GM19372 (cell line): ENCODE data around the gene PXDC1.

Experiments used
- ATAC-seq: cut with Tn5 transposase; IDR thresholded peaks from one replicate; pipeline ENCODE4 v1.9.1; 2021; ENCODE audit warnings: mild to moderate bottlenecking, low read depth, moderate library complexity; ENCODE audit not compliant: unreplicated experiment

The PXDC1 gene

DNA sequence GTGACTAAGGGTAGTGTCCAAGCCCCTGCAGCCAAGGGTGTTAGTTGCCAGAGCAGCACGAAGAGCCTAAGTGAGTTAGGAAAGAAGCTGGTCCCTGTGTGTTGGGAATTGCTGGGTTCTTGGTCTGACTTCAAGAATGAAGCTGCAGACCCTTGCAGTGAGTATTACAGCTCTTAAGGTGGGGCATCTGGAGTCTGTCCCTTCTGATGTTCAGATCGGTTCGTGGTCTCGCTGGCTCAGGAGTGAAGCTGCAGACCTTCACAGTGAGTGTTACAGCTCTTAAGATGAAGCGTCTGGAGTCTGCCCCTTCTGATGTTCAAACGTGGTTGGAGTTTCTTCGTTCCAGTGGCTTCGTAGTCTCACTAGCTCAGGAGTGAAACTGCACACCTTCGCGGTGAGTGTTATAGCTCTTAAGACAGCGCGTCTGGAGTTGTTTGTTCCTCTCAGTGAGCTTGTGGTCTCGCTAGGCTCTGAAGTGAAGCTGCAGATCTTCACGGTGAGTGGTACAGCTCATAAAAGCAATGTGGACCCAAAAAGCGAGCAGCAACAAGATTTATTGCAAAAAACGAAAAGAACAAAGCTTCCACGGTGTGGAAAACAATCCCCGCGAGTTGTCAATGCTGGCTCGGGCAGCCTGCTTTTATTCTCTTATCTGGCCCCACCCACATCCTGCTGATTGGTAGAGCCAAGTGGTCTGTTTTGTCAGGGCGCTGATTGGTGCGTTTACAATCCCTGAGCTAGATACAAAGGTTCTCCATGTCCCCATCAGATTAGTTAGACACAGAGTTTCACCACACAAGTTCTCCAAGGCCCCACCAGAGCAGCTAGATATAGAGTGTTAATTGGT is 31.8 kb downstream of the PXDC1 start:
- ATAC-seq: no peak

DNA sequence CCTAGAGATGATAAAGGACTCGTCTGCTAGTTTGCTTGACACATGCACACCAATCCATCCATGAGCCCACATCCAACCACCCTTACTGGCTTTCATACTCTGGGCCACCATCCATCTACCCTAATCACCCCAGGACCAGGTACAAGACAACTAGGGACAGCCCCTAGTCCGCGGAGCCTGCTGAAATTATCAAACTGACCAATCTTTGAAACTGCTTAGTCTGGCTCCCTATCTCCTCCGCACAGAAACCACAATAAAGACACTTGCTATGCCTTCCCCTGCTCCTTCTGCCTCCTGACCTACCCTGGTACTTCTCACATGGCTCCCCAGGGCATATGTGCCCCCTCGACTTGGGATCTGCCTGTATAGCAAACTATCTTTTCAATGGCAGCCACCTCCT is 33.1 kb downstream of the PXDC1 start:
- no peak for ATAC-seq

DNA sequence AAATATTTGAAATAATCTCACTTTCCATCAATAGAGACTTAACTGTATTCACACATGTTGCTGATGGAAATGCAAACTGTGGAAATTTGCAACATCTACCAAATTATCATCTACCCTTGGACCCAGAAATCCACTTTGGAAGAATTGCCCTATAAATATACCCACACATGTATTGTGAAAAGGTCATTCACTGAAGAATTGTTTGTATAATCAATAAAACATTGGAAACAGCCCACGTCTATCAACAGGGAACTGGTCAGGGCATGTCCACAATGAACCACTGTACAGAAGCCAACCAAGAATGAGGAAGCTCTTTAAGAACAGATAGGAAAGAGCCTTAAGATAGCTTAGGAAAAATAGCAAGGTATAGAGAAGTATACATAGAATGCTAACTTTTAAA is 36.2 kb downstream of the PXDC1 start:
- no peak for ATAC-seq

DNA sequence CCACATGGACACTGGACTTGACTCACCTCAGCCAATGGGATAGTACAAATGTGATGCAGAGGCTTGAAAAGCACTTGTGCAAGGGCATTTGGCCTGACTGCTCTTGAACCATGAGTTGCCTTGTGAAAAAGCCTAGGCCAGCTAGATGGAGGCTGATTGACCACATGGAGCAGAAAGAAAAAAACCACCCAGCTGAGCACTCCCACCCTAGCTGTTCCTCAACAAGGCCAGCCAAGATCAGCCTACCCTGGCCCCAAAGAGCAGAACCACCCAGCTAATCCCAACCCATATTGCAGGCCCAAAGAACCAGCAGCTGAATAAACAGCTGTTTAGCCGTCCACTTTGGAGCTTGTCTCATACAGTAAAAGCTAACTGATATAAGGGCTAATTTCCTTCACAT is 36.7 kb downstream of the PXDC1 start:
- no peak for ATAC-seq

DNA sequence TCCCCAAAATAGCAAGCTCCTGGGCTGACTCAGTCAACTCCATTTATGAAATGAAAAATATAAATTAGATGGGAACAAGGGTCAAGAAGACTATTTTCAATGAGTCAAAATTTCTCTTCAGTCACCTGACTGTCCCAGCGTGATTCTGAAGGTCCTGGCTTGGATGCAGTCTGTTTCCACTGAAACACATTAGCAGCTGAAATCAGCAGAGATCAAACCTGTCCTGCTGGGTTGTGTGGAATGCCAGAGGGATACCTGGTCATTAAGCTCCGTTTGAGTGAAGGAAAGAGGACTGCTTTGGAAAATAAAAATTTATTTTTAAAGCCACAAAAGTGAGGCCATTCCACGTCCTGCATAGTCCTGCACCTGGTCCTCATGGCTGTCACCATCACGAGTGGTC is 37.4 kb downstream of the PXDC1 start:
- ATAC-seq: no peak

DNA sequence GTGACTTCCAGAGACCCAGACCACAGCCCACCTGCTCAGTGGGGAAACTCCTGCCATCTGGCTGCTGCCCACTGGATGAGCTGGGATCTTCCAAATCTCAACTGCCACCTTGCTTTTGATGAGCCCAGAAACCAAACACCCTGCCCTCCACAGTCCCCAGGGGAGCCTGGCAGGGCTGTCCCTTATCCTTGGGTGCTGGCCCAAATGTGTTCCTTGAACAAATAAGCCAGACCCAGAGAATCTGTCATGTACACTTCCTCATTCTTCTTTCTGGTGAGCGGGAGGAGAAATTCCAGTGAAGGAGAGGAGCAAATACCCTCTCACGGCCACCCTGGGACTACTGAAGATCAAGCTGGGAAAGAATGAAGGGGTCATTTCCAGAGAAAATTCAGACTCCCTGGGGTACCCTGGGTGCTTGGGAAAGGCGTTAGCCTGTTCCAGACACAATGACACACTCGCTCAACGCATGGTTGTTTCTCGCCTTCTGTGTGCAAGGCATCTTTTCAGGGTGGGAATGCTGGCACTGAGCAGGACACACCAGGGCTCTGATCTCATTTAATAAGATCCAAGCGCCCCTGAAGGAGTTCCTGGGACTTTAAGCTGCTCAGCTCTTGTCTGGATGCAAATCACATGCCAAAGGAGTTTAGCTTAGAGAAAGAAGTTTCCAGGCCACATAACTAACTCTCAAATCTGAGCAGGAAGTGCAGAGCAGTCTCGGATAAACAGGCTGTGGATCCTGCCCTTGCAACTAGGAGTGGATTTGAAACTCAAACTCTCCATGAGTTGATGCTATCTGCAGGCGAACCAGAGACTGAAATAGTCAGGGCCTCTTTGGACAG is 38.5 kb downstream of the PXDC1 start:
- no peak for ATAC-seq

DNA sequence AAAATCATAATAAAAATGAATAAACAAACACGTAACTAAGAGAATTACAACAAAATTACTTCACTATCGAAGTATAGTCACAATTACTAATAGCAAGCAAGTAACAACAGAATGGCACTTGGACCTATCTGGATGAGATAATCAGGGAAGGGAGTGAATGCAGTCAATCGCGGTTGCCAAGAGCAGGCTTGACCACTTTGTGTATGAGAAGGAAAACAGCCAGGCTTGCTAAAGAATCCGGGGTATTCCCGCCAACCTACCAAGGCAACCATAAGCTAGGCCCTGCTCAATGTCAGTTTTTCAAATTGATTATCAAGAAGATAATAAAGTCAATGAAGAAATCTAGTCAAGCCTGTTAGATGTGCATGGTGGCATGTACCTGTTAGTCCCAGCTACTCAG is 39.7 kb downstream of the PXDC1 start:
- no peak for ATAC-seq

DNA sequence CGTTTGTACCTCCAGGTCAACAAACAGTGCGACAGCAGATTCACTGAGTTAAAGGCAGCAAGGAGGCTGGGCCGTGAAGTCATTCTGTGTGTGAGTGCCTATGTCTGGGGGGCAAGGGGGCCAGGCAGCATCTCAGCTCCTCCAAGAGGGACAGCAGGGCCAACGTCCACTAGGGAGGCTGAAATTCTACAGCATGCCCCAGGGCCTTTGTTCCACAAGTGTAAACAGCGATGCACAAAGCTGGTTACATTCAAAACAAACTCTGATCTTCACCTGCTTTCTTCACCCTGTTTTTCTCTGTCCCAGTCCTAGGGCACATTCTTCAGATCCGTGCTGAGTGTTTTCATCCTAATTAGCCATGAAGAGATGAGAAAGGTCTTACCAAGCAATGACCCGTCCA is 41.1 kb downstream of the PXDC1 start:
- no peak for ATAC-seq

DNA sequence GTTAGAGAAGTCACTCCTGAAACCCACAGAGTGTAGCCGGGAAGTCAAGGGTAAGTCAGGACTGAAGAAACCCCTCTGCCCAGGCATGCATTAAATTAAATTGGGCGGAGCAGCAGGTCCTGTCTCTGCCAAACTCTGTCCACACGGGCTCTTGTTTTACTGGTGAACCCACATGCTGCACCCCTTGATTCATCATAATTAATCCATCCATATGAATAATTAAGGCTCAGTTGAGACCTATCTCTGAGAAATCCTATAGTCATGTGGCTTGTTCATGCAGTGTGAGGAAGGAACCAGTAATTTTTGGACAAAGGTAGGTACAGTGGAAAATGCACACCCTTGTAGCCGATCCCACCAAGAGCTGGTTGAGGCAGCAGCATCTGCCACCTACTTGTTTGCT is 43.0 kb downstream of the PXDC1 start:
- ATAC-seq: no peak

DNA sequence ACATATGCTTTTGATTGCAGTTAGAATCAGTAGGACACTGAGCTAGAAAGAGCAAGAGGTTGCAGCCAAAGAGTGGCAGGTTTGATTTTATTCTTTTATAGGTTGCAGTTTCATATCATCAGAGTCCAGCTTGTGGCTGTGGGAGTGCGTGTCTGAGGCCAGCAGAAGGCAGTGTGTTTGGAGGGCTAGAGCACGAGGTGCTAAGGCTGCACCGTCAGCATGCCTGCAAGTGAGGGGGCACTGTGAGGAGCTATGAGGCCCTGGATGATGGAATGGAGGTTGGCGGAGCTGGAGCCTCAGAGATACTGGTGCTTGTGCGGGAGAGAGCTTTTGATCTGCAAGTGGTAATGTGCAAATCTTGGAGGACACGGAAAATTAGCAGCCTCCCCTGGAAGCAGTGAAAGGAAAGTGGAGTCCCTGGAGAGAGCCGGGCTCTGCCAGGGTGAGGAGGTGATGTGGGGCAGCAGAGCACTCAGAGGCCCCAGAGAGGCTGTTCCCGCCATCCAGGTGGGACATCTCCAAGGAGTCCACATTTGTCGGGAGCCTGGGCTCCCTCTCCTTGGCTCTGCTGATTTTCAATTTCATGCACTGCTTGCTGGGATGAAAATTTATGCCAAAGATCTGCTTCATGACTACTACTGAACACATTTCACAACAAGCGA is 43.6 kb downstream of the PXDC1 start:
- ATAC-seq: no peak

DNA sequence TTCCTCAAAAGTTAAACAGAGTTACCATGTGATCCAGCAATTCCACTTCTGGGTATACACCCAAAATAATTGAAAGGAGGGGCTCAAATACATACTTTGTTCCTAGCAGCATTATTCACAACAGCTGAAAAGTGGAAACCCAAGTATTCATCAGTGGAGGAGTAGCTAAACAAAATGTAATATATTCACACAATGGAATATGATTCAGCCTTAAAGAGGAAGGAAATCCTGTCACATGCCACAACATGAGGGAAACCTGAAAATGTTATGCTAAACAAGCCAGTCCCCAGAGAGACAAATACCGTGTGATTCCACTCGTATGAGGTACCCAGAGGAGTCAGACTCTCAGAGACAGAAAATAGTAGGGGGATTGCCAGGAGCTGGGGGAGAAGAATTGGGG is 44.5 kb downstream of the PXDC1 start:
- no peak for ATAC-seq

DNA sequence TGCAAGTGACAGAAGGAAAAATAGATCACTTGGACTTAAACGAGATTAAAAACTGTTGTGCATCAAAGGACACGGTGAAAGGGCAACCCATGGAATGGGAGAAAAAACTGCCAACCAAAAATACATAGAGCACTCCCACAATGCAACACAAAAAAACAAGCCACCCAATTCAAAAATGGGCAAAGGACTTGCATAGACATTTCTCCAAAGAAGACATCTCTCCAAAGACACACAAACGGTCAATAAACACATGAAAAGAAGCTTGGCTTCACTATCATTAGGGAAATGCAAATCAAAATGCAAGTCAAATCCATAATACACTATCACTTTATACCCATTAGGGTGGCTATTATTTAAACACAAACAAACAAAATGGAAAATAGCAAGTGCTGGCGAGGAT is 45.0 kb downstream of the PXDC1 start:
- no peak for ATAC-seq

DNA sequence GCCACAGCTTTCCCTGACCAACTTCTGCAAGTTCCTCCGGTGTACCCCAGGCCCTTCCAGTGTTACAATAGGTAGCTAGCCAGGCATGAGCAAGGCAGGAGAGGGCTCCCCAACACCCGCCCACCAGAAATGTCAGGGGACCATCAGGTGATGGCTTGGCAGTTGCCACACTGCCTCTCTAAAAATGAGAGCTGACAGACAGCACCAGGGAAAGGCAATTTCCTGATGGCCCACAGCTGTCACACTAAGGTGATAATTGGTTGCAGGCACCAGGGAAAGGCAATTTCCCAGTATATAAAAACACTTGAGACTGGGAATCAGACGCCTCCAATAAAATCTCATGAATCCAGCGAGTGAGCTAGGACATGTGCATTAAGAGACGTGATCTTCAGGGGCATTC is 49.9 kb downstream of the PXDC1 start:
- no peak for ATAC-seq

DNA sequence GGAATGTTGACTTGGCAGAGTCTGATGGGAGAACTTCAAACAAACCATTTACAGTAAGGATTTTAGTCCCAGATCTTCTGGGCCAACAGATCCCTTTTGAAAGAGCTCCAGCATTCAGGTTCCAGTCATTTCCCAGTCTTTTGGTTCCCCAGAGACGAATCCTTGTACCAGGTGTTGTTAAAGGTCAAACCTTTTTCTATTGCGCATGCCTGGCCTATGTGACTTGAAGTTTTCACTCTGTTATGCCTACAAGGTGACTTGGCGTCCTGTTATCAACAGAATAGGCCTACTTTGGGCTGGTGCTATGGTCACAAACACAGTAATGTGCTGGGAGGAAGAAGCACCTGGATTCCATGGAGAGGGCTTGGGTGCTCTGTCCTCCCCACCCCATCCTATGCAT is 52.3 kb downstream of the PXDC1 start:
- ATAC-seq: no peak

DNA sequence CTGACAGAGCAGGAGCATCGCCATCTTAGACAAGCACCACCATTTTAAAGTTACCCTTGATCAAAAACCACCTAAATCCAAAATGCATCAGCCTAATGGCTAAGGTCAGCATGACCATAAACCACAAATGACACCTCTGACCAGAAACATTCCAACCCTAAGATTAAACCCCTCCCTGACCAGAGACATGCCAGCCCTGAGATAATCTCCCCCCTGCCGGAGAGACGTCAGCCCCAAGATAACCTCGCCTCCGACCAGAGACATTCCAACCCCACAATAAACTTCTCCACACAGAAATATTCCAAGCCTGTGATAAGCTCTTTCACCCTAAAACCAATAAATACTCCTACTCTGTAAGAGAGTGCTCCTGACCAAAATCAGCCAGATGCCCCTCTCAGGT is 53.5 kb downstream of the PXDC1 start:
- no peak for ATAC-seq

DNA sequence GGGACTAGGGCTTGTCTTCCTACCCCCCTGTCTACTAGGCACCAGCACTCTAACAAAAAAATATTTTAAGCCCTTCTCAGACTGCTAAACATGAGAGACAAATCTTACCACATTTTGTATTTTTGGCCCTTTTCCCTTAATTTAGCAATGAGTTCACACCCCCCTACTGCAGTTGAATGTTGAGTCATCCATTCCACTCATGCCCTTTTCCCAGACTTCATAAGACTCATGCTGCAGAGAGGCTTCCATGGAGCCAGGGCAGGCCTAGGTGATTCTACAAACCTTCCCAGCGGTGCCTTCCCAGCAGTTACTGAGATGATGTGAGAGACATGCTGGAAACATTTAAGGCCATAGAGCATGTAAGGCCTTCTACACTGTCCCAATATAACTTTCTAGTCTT is 53.9 kb downstream of the PXDC1 start:
- no peak for ATAC-seq

DNA sequence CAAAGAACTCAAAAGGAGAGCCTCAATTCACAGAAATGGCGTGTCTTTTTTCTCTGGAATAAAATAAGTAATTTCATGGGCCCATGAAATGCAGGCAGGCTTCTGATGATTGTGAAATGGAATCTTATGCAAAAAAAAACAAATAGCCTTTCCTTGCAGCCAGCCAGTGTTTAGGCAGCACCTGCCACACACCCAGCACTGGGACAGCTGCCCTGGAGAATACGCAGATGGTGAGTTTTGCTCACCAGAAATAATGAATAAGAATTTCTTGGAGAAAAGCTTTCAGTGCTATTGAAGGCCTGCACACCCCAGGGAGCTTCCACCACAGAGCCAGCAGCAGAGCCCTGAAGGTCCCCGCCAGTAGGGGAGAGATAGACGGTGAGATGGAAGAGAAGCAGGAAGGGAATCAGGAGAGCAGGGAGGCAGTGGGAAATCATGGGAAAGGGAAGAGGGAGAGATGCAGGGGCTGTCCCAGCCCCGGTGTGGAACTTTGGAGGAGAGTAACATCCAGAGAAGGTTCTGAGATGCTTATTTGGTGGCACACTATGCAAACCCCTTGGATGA is 54.9 kb downstream of the PXDC1 start:
- no peak for ATAC-seq

DNA sequence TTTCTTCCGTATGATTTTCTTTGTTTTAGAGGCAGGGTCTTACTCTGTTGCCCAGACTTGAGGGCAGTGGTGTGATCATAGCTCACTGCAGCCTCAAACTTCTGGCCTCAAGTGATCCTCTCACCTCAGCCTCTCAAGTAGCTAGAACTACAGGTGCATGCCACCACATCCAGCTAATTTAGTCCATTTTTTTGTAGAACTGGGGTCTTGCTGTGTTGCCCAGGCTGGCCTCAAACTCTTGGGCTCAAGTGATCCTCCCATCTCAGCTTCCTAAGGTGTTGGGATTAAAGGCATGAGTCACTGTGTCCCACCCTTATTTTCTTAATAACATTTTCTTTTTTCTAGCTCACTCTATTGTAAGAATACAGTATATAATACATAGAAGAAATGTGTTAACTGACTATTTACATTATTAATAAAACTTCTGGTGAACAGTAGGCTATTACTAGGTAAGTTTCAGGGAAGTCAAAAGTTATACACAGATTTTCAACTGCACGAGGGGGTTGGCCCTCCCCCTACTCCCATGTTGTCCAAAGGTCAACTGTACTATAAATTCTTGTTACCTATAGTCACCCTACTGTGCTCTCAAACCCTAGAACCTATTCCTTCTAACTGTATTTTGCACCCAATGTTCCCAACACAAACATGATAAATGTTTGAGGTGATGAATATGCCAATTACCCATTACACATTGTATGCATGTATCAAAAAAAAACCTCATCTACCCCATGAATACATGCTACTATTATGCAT is 56.3 kb downstream of the PXDC1 start:
- ATAC-seq: no peak

DNA sequence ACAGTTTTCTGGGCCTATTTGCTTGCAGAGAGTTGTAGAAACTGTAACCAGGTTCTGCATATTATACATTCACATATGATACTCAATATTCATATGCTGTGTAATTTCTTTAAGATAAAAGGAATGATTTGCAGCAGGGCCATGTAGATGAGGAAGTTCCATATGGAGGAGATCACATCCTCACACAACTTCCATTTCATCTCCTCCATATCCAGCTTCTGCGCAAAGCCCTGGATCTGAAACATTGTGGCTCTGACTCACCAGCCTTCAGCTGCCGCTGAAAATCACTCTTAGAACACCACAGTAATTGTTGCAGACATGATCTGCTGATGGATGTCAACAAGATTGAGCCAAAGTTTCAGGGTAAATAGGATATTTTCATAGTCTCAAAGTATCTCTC is 57.7 kb downstream of the PXDC1 start:
- no peak for ATAC-seq

DNA sequence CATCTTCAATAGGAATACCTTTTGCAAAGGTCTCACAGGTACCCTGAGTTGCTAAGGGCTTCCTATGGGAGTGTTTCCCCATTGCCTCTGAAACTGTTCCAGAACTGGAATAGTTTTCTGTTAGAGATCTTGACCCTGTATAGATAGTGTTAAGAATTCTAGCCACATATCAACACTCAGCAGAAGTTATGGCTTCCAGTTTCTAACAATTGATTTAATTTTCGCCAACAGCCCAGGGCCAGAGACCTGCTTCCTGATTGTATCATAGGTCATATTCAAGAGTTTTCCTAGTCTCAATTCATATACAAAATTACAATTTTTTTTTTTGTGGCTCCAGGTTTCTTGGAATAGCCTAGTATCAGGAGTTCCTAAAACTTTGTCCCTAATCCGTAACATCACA is 61.0 kb downstream of the PXDC1 start:
- ATAC-seq: no peak
